HL-60 (cell line): ENCODE measurements around the gene SH2B2.
"Not testable (repeated sequence)": the region's sequence is repeated elsewhere in the genome, so short reads cannot be mapped to it uniquely, and the experiment has no call there.

Experiments
- CTCF ChIP-seq: IDR thresholded peaks from one replicate; pipeline ENCODE4 v1.5.1; 2011; ENCODE audit warnings: low read length, control low read depth, inconsistent platforms; ENCODE audit not compliant: insufficient read depth
- REST ChIP-seq: IDR thresholded peaks from 2 replicates; pipeline ENCODE4 v1.6.1; 2012; ENCODE audit warnings: low read depth; ENCODE audit not compliant: insufficient replicate concordance

GRCh38 chr7:102329366-102329765 lies 42.7 kb downstream of the SH2B2 start:
- TF ChIP-seq CTCF, REST: not testable (repeated sequence)
